Retinal pigment epithelial cell (primary cell): ENCODE results near the gene ARHGEF18.
"Not testable (repeated sequence)": the region's sequence is repeated elsewhere in the genome, so short reads cannot be mapped to it uniquely, and the experiment has no call there.

Source experiments
- DNase-seq: peaks from one replicate; pipeline ENCODE4 v3.0.0-alpha.2; 2010; ENCODE audit warnings: low read depth
- H3K4me3 ChIP-seq: 2 replicates; pipeline ENCODE4 v1.5.1; 2011; ENCODE audit warnings: mild to moderate bottlenecking, low read length, control low read depth, moderate library complexity
- CTCF ChIP-seq: conservative IDR thresholded peaks from 2 replicates; pipeline ENCODE4 v1.5.1; 2011; ENCODE audit warnings: low read depth, low read length, control low read depth, inconsistent platforms

Gene ARHGEF18

GRCh38 chr19:7360393-7360984 is 11.8 kb downstream of the ARHGEF18 start:
- no peak for TF ChIP-seq CTCF
- DNase-seq: no peak

GRCh38 chr19:7363225-7363624 is 14.5 kb downstream of the ARHGEF18 start:
- no peak for TF ChIP-seq CTCF
- DNase-seq: no peak
- H3K4me3 ChIP-seq: no peak overlapping the region

More at GRCh38 chr19:7360393-7360984, 11.8 kb downstream of the ARHGEF18 start:
- no peak overlapping the region for H3K4me3 ChIP-seq

DNA sequence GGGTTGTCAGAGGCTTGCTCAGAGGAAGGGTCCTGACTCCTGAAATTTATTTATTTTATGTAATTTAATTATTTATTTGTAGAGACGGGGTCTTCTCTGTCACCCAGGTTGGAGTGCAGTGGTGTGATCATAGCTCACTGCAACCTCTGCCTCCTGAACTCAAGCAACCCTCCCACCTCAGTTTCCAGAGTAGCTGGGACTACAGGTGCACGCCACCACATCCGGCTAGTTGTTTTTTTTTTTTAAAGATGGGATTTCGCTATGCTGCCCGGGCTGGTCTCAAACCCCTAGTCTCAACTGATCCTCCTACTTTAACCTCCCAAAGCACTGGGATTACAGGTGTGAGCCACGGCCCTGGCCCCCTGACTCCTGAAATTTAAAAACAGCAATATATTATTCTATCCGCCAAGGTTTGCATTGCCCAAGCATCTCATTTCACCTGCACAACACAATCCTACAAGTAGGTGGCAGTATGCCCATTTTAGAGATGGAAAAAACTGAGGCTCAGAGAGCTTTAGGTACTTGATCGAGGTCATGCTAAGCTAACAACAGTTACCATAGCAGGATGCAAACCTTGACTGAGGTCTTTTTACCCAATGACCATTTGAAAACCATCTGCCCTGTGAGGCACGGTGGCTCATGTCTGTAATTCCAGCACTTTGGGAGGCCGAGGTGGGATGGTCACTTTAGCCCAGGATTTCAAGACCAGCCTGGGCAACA is 18.1 kb downstream of the ARHGEF18 start:
- TF ChIP-seq CTCF: peak; percentile 31
- no peak for DNase-seq
- no peak overlapping the region for H3K4me3 ChIP-seq

DNA sequence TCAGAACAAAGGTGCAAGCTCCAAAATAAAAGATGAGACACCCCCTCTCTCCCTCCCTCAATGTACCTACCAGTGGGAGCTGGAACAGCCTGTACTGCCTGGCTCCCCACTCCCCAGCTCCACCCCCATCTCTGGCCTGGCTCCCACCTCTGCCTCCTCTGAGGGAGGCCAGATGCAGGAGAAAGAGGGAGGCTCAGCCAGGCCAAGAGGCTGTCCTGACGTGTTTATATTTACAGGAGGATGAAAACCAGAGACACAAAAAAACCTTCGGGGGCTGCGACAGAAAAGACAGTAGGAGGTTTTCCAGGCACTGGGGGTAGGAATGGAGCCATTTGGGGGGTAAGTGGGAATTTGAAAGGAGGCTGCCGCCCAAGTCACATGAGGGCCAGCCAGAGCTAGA is 19.7 kb downstream of the ARHGEF18 start:
- H3K4me3 ChIP-seq: no peak overlapping the region
- TF ChIP-seq CTCF: no peak
- DNase-seq: no peak

GRCh38 chr19:7368866-7369265 is 20.1 kb downstream of the ARHGEF18 start:
- not testable (repeated sequence) for DNase-seq, H3K4me3 ChIP-seq

- no peak for TF ChIP-seq CTCF
- no peak overlapping the region for H3K4me3 ChIP-seq
- DNase-seq: no peak
These were observed 21.8 kb downstream of the ARHGEF18 start for GRCh38 chr19:7370546-7370945.

DNA sequence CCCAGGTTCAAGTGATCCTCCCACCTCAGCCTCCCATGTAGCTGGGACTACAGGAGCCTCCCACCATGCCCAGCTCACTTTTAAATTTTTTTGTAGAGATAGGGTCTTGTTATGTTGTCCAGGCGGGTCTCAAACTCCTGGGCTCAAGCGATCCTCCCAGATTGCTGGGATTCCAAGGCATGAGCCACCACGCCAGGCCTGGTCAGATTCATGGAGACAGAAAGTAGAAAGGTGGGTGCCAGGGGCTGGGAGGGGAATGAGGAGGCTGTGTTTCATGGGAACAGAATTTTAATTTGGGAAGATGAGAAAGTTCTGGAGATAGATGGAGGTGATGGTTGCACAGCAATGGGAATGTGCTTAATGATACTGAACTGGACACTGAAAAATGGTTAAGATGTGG is 22.3 kb downstream of the ARHGEF18 start:
- H3K4me3 ChIP-seq: no peak overlapping the region
- no peak for DNase-seq
- no peak for TF ChIP-seq CTCF
